Left renal pelvis (tissue), 4 donors: ENCODE data around the gene MACROD2. TPM values are rescaled to one million over a fixed set of nuclear protein-coding genes. Genes with fewer than 3 reads are reported as not detected.
A peak's percentile ranks its signal among the peaks of the same experiment; 100 is the strongest.

ENCODE experiments used
- DNase-seq, 4 donors: peaks; one replicate each; pipeline ENCODE4 v3.0.0-alpha.2; 2013; ENCODE audit warnings: low read depth in 4 of 4, low spot score in 3 of 4
- polyA plus RNA-seq, 4 donors: library from polyadenylated mRNA; unstranded; fragments of 120-200 nt; gene quantifications; one replicate each; pipeline ENCODE4 v1.2.1, GENCODE V29; 2013; ENCODE audit not compliant: insufficient read length in 4 of 4

MACROD2 gene
- polyA plus RNA-seq, 4 donors = 7.0 to 17.8 (median 12.7) TPM

- no peak for DNase-seq
Observed at GRCh38 chr20:16062661-16063581, 2067.6 kb downstream of the MACROD2 start.

GRCh38 chr20:16063881-16064280 is 2068.6 kb downstream of the MACROD2 start:
- no peak for DNase-seq

GRCh38 chr20:16064989-16065707 is 2069.8 kb downstream of the MACROD2 start:
- peak in 1 of 4 donors; percentile 14 for DNase-seq

DNA sequence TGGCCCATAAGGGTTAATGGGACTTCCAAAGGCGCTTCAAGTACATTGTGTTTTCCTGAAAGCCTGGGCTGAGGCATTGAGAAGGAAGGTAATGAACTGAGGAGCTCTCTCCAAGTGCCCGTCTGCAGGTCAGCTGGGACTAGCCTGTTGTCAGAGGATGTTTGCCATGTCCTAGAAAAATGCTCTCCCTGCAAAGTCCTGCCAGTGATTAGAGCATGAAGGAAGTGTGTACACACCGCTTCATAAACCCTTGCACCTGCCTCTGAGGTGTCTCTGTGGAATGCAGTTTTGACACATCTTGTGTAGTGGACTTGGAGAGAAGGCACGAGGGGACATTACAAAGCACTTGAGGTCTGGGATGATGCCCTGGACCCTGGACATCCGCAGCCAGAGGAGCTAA is 2071.3 kb downstream of the MACROD2 start:
- no peak for DNase-seq

GRCh38 chr20:16069389-16070010 is 2074.2 kb downstream of the MACROD2 start:
- no peak for DNase-seq

DNA sequence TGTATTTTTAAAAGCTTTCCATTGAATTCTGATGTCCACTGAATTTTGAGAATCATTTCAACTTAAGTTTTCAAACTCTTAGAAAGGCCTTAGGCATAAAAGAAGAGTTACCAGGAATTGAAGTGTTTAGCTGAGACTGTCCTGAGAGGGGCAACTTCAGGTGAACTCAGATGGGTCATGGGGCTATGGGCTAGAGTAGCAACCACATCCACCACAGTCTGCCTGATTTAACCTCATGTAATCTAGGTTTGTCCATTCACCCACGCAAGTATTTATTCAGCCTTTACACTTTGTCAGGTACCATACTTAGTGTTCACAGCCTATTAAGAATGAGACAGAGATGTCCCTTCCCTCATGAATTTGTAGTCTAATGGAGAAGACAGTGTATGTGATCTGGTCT is 2076.9 kb downstream of the MACROD2 start:
- DNase-seq = no peak

DNA sequence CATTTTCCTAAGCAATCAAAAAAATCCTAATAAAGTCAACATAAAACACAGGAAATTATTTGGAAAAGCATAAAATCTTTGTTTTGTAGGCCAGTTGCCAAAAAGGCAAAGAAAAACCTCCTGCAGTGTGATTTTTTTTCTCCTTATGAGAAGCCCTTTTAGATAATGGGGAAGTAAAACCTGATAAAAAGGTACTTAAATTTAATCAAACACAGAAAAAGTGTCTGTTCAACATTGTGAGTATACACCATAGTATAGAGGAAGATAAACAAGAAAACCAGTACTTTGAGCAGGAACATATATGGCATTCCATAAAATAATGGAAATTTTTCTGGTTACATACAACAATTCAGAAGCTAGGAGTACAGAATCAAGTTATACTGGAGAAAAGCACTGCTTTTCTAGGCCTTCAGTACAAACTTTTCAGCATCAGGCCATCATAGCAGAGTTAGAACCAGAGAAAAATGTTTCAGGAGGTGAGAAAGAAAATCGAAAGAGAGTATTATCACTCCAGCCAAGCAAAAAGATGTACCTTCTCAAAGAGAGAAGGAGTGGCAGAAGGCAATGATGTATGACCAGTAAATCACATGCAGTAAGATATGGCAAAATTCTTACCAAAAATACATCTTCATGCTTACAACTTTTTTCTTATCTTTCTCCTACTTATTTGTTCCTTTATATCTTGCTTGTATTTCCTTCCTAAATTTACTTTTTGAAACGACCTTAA is 2083.0 kb downstream of the MACROD2 start:
- no peak for DNase-seq

- no peak for DNase-seq
Observed at GRCh38 chr20:16081421-16081820, 2086.1 kb downstream of the MACROD2 start.

GRCh38 chr20:16082051-16082550 is 2086.8 kb downstream of the MACROD2 start:
- DNase-seq = no peak

GRCh38 chr20:16083639-16084280 is 2088.4 kb downstream of the MACROD2 start:
- DNase-seq = no peak

DNA sequence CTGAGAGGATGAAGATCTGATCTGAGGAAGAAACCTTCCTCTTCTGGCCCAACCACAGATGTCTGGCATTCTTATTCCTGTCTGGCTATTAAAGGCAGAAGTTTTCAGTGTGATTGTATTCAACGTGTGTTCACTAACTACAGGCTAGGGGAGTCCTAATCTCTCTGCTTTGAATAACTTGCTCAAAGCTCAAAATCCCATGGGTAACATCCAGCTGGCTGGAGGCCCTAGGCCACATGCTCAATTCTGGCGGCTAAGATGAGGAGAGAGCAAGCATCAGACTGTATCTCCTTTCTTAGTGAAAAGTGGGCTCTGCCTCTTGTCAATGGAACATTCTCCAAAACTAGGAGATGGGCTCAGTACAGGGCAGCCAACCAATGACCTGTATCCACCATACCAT is 2099.9 kb downstream of the MACROD2 start:
- DNase-seq = no peak

DNA sequence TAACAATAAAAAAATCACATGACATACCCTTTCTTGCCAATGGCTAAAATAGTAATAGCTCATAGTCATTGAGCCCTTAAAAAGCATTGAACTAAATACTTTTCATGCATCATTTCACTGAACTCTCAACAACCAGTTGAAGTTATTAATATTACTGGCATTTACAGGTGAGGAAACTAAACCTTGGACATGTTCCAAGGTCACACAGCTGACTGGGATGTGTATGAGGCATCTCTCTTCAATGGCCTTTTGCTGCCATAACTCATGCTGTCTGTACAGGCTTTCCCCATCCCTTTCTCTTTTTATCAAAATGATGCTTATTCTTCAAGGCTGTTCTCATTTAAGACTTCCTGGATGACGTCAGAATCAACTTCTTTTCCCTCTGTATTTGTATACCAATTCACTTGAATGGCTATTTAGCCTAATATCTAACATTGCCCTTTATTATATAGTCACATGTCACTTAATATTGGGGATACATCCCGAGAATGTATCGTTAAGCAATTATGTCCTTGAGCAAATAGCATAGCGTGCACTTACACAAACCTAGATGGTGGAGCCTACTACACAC is 2101.5 kb downstream of the MACROD2 start:
- DNase-seq = no peak

GRCh38 chr20:16097788-16098187 is 2102.5 kb downstream of the MACROD2 start:
- DNase-seq = no peak

GRCh38 chr20:16098890-16099639 is 2103.7 kb downstream of the MACROD2 start:
- DNase-seq = no peak

DNA sequence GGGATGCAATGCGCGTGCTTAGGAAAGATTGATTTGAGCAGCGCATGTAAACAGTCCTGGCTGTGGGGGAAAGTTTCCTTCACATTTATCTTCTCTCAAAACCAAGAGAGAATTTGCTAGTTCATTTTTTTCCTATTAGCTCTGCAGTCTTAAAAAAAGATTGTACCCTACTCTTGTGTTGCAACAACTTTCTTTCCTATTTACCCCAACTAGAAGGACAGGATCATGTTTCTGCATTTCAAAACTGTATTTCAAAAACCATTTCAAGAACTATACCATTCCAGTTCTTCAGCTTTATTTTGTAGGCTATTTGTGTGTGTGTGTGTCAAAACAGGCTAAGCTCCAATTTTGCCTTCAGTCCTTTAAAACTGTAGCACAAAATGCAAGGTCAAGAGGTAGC is 2104.8 kb downstream of the MACROD2 start:
- no peak for DNase-seq

- DNase-seq = no peak
Observed at GRCh38 chr20:16100767-16101166, 2105.5 kb downstream of the MACROD2 start.
